Activated T-helper 17 cell treated with anti-CD3 and anti-CD28 coated beads, Interleukin-2, amount 50 U/mL, for 72 hours (primary cell): ENCODE results near the gene ENO1. TPM values are rescaled to one million over a fixed set of nuclear protein-coding genes. Genes with fewer than 3 reads are reported as not detected.
"Not testable (repeated sequence)": the region's sequence is repeated elsewhere in the genome, so short reads cannot be mapped to it uniquely, and the experiment has no call there.

Source experiments
- ATAC-seq: fragments of 150-1000 bp; cut with Tn5 transposase; replicated peaks from 2 replicates; pipeline ENCODE4 v1.10.0; 2021; ENCODE audit warnings: mild to moderate bottlenecking, moderate library complexity
- H3K27ac Mint-ChIP-seq: one replicate; pipeline ENCODE4 v1.8.0; 2022; ENCODE audit warnings: mixed read lengths
- H3K27me3 Mint-ChIP-seq: one replicate; pipeline ENCODE4 v1.8.0; 2022; ENCODE audit warnings: mixed read lengths
- H3K36me3 Mint-ChIP-seq: one replicate; pipeline ENCODE4 v1.8.0; 2022; ENCODE audit warnings: low read depth, mild to moderate bottlenecking, mixed read lengths
- H3K4me1 Mint-ChIP-seq: one replicate; pipeline ENCODE4 v1.8.0; 2022; ENCODE audit warnings: mixed read lengths
- H3K4me3 Mint-ChIP-seq: one replicate; pipeline ENCODE4 v1.8.0; 2022; ENCODE audit warnings: mild to moderate bottlenecking, mixed read lengths
- H3K9me3 Mint-ChIP-seq: one replicate; pipeline ENCODE4 v1.8.0; 2022; ENCODE audit warnings: mixed read lengths
- total RNA-seq, 2 donors: library from RNA; stranded (reverse); gene quantifications; one replicate each; pipeline ENCODE4 v1.2.3, GENCODE V29; 2022

Gene ENO1
- total RNA-seq, 2 donors from 2014 or later: 3,460 to 3,623 TPM

DNA sequence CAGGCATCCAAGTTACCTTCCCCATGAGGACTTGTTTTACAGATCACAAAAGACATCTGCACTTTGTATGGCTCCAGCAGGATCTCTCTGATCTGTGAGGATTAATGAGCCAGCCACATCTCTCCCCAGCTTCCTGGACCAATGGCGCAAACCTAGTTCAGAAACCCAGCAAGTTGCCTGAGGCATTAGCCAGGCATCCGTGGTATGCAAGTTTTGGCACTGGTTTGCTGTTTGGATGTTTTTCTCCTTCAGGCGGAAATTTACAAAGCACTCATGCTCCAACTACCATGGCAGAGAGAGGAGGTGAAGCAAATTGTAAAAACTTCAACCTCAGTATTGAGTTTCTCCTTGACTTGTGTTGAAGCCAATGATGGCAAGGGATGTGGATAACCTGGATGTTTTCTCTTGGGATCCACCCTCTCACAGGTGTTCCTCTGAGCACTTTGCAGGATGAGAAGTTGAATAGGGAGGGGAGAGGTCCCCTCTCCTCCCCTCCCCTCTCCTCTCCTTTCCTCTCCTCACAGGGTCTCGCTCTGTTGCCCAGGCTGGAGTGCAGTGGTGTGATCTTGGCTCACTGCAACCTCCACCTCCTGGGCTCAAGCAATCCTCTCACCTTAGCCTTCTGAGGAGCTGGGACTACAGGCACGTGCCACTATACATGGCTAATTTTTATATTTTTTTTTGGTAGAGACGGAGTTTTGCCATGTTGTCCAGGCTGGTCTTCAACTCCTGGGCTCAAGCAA, 25.6 kb upstream of the ENO1 start:
- no peaks in the 10 kb centered on the region for H3K27me3 Mint-ChIP-seq
- ATAC-seq: no peak
- no peaks in the 10 kb centered on the region for H3K9me3 Mint-ChIP-seq
- H3K4me3 Mint-ChIP-seq: no peak overlapping the region
- peak overlapping the region; percentile 35 for H3K27ac Mint-ChIP-seq
- H3K4me1 Mint-ChIP-seq: peaks cover 23% of the 10 kb centered on the region
- peaks cover 16% of the 10 kb centered on the region for H3K36me3 Mint-ChIP-seq

DNA sequence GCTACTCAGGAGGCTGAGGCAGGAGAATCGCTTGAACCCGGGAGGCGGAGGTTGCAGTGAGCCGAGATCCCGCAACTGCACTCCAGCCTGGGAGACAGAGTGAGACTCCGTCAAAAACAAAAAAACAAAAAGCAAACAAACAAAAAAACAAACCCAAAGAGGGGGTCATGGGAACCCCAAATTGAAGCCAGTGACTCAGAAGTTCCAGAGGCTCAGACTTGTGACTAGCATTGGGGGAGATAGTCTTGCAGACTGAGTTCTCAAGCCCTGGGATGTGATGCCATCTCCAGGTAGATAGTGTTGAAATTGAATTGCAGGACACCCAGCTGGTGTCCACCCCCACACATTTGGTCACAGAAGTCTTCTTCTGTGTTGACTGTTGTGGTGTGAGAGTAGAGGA, 24.9 kb upstream of the ENO1 start:
- H3K4me3 Mint-ChIP-seq: no peak overlapping the region
- H3K27ac Mint-ChIP-seq: peak overlapping the region; percentile 35
- peaks cover 27% of the 10 kb centered on the region for H3K4me1 Mint-ChIP-seq
- no peaks in the 10 kb centered on the region for H3K9me3 Mint-ChIP-seq
- H3K27me3 Mint-ChIP-seq: no peaks in the 10 kb centered on the region
- ATAC-seq: peak; percentile 8
- H3K36me3 Mint-ChIP-seq: peaks cover 16% of the 10 kb centered on the region

DNA sequence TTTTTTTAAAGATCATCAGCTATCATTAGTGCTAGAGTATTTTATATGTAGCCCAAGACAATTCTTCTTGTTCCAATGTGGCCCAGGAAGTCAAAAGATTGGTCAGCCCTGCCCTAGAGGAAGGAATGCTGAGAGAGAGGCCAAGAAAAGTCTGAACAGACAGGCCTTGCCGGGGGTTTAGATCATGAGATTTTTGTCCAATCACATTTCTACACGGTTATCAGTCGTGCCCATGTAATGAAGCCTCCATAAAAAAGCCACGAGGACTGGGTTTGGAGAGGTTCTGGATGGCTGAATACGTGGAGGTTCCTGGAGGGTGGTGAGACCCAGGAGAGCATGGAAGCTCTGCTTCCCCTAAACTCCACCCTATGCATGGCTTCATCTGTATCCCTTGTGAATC, 24.3 kb upstream of the ENO1 start:
- peak overlapping the region; percentile 88 for H3K4me3 Mint-ChIP-seq
- H3K4me1 Mint-ChIP-seq: peaks cover 29% of the 10 kb centered on the region
- peak overlapping the region; percentile 35 for H3K27ac Mint-ChIP-seq
- H3K27me3 Mint-ChIP-seq: no peaks in the 10 kb centered on the region
- no peaks in the 10 kb centered on the region for H3K9me3 Mint-ChIP-seq
- peaks cover 16% of the 10 kb centered on the region for H3K36me3 Mint-ChIP-seq
- no peak for ATAC-seq

DNA sequence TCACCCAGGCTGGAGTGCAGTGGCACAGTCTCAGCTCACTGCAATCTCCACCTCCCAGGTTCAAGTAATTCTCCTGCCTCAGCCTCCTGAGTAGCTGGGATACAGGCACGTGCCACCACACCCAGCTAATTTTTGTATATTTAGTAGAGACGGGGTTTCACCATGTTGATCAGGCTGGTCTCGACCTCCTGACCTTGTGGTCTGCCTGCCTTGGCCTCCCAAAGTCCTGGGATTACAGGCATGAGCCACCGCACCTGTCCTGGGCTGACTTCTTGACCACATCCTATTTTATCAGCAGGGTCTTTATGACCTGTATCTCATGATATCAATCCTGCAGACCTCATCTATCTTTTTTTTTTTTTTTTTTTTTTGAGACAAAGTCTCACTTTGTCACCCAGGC, 22.2 kb upstream of the ENO1 start:
- H3K27me3 Mint-ChIP-seq, H3K9me3 Mint-ChIP-seq: not testable (repeated sequence)
- Mint-ChIP-seq H3K27ac (peak overlapping the region; percentile 98), H3K4me3 (peak overlapping the region; percentile 88), H3K4me1 (peaks cover 25% of the 10 kb centered on the region), H3K36me3 (peaks cover 16% of the 10 kb centered on the region)
- ATAC-seq: peak; percentile 13

DNA sequence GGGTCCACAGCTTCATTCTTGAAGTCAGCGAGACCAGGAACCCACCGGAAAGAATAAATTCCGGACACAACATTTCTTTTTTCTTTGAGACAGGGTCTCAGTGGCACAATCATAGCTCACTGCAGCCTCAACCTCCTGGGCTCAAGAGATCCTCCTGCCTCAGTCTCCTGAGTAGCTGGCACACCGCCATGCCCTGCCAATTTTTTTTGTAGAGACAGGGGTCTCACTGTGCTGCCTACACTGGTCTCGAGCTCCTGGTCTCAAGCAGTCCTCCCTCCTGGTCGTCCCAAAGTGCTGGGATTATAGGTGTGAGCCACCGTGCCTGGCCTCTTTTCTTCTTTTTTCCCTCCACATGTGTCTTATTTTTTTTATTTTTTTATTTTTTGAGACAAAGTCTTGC, 20.6 kb upstream of the ENO1 start:
- ATAC-seq: no peak
- Mint-ChIP-seq H3K27ac (peak overlapping the region; percentile 98), H3K9me3 (no peaks in the 10 kb centered on the region), H3K27me3 (no peaks in the 10 kb centered on the region), H3K4me3 (peak overlapping the region; percentile 88), H3K36me3 (peaks cover 16% of the 10 kb centered on the region), H3K4me1 (peaks cover 20% of the 10 kb centered on the region)

DNA sequence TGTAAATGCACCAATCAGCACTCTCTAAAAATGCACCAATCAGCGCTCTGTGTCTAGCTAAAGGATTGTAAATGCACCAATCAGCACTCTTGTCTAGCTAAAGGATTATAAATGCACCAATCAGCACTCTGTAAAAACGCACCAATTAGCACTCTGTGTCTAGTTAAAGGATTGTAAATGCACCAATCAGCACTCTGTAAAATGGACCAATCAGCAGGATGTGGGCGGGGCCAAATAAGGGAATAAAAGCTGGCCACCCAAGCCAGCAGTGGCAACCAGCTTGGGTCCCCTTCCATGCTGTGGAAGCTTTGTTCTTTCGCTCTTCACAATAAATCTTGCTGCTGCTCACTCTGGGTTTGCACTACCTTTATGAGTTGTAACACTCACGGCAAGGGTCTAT, 19.9 kb upstream of the ENO1 start:
- Mint-ChIP-seq H3K27ac (peak overlapping the region; percentile 98), H3K4me1 (peaks cover 16% of the 10 kb centered on the region), H3K4me3 (peak overlapping the region; percentile 88), H3K36me3 (peaks cover 16% of the 10 kb centered on the region)
- not testable (repeated sequence) for ATAC-seq, H3K9me3 Mint-ChIP-seq, H3K27me3 Mint-ChIP-seq

DNA sequence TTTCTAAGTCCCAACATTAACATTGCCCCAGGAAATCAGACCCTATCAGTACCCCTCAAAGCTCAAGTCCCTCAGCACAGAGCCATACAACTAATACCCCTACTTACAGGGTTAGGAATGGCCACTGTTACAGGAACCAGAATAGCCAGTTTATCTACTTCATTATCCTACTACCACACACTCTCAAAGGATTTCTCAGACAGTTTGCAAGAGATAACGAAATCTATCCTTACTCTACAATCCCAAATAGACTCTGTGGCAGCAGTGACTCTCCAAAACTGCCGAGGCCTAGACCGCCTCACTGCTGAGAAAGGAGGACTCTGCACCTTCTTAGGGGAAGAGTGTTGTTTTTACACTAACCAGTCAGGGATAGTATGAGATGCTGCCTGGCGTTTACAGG, 19.0 kb upstream of the ENO1 start:
- peaks cover 14% of the 10 kb centered on the region for H3K4me1 Mint-ChIP-seq
- H3K4me3 Mint-ChIP-seq, ATAC-seq, H3K27ac Mint-ChIP-seq, H3K27me3 Mint-ChIP-seq, H3K9me3 Mint-ChIP-seq: not testable (repeated sequence)
- peaks cover 16% of the 10 kb centered on the region for H3K36me3 Mint-ChIP-seq

DNA sequence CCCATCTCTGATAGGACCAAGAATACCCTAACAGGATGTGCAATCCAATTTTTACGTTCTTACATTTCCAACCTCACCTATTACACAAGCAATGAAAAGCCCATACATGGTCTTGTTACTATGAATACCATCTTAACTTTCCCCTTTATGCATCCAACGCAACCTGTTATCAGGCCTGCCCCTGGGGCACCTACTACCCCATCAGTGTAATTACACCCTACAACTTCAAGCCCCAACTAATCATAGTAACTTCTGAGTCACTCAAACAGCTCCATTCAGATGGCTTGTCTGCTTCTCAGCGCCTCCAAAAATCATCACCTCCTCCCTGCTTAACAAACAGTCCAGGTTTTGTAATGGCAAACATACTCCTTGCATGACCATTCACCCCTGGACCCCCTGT, 18.3 kb upstream of the ENO1 start:
- peaks cover 15% of the 10 kb centered on the region for H3K36me3 Mint-ChIP-seq
- H3K27ac Mint-ChIP-seq, H3K4me3 Mint-ChIP-seq, H3K27me3 Mint-ChIP-seq, ATAC-seq, H3K9me3 Mint-ChIP-seq: not testable (repeated sequence)
- H3K4me1 Mint-ChIP-seq: peaks cover 14% of the 10 kb centered on the region

DNA sequence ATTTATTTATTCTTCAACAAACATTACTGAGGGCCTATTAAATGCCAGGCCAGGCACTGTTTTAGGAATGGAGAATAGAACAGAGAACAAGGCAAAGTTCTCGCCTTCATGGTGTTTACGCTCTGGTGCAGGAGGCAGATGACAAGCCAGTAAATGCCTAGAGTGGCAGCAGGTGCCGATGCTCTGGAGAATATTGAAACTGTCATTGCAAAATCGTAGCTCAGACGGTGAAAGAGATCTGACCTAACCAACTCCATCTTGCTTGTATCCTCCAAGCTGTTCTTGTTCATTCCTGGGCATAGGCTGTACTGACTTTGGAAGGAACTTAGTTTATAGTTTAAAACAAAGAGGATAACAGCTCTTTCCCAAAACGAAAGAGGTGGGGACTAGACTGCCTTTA, 13.5 kb upstream of the ENO1 start:
- ATAC-seq: no peak
- no peaks in the 10 kb centered on the region for H3K4me1 Mint-ChIP-seq
- H3K4me3 Mint-ChIP-seq: no peak overlapping the region
- no peaks in the 10 kb centered on the region for H3K36me3 Mint-ChIP-seq
- no peaks in the 10 kb centered on the region for H3K9me3 Mint-ChIP-seq
- no peak overlapping the region for H3K27ac Mint-ChIP-seq
- H3K27me3 Mint-ChIP-seq: no peaks in the 10 kb centered on the region

DNA sequence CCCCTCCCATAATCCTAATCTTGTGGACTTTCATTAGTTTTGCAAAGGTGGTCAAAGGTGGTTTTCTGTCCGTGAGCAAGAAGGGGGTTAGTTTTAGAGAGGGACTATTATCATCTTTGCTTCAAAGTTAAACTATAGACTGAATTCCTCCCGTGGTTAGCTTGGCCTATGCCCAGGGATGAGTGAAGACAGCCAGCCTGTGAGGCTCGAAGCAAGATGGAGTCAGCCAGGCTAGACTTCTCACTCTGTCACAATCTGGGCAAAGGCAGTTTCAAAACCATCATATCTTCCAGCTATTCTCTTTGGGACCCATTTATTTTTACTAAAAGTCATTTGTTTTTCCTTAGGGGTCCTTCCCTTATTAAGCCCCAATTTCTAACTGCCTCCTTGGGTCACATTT, 12.9 kb upstream of the ENO1 start:
- H3K36me3 Mint-ChIP-seq: no peaks in the 10 kb centered on the region

DNA sequence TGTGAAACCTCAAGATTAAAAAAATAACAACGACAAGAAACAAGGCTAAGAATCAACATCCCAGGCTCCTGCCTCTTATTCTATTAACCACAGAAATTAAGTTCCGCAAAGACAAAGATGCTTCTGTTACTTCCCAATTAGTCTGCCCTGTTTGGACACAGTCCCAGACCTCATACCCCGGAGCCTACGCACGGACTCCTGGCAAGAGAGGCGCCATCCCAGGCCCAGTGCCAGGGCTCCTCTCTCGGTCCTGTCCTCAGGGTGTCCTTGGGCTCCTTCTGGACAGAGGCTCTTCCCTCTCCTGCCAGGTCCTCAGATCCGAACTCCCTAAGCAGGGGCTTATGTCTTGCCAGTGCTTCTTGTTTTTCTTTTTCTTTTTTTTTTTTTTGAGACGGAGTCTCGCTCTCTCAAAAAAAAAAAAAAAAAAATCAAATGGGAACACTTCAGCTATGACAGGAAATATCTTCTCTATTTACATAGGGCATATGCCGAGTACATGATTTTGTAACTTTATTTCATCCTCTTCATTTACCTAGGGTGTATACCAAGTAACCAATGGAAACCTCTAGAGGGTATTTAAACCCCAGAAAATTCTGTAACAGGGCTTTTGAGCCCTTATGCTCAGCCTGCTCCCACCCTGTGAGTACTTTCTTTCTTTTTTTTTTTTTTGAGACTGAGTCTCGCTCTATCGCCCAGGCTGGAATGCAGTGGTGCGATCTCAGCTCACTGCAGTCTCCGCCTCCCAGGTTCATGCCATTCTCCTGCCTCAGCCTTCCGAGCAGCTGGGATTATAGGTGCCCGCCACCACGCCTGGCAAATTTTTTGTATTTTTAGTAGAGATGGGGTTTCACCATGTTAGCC, 11.7 kb upstream of the ENO1 start:
- no peaks in the 10 kb centered on the region for H3K9me3 Mint-ChIP-seq
- no peaks in the 10 kb centered on the region for H3K27me3 Mint-ChIP-seq
- no peaks in the 10 kb centered on the region for H3K36me3 Mint-ChIP-seq
- H3K4me3 Mint-ChIP-seq: no peak overlapping the region
- H3K4me1 Mint-ChIP-seq: no peaks in the 10 kb centered on the region
- no peak for ATAC-seq
- no peak overlapping the region for H3K27ac Mint-ChIP-seq

More for the DNA sequence above, 12.9 kb upstream of the ENO1 start:
- Mint-ChIP-seq H3K4me1 (no peaks in the 10 kb centered on the region), H3K27ac (no peak overlapping the region), H3K9me3 (no peaks in the 10 kb centered on the region), H3K4me3 (no peak overlapping the region), H3K27me3 (no peaks in the 10 kb centered on the region)
- ATAC-seq: no peak

DNA sequence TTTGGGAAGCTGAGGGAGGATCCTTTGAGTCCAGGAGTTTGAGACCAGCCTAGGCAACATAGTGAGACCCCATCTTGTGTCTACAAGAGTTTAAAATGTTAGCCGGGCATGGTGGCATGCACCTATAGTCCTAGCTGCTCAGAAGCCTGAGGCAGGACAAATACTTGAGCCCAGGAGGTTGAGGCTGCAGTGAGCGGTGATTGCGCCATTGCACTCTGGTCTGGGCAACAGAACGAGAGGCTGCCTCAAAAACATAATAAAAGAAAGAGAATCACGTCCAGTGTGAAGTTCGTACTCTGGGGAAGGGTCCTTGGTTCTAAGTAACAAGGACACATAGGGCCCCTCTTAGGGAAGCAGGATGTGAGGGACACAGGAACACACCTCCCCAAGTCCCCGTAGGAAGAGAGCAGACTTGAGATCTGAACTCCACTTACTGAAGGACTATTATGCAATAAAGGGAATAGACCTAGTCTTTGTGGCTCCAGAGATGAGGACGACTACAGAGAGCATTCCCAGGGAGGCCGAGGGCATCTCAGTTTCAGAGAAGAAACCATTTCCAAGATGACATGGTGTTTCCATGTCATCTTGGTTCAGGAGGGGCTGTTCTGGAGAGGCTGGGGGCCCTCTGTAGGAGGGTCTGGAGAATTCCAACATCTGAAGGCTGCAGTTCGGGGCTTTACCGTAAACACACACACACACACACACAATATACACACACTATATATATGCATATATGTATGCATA, 10.8 kb upstream of the ENO1 start:
- H3K4me3 Mint-ChIP-seq: no peak overlapping the region
- ATAC-seq: no peak
- H3K9me3 Mint-ChIP-seq: no peaks in the 10 kb centered on the region
- no peaks in the 10 kb centered on the region for H3K27me3 Mint-ChIP-seq
- no peaks in the 10 kb centered on the region for H3K36me3 Mint-ChIP-seq
- no peak overlapping the region for H3K27ac Mint-ChIP-seq
- no peaks in the 10 kb centered on the region for H3K4me1 Mint-ChIP-seq

DNA sequence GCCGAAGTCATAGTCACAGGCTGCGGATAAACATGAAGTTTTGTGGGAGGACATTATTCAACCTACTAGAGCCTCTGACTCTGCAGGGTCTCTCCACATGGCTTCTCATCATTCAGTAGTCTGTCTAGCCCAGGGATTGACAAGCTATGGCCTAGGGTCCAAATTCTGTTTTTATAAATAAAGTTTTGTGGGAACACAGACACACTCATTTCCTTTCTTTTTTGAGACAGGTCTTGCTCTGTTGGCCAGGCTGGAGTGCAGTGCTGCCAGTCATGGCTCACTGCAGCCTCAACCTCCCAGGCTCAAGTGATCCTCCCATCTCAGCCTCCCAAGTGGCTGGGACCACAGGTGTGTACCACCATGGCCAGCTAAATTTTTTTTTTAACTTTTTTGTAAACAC, 8.1 kb upstream of the ENO1 start:
- Mint-ChIP-seq H3K27me3 (no peaks in the 10 kb centered on the region), H3K36me3 (no peaks in the 10 kb centered on the region), H3K4me1 (no peaks in the 10 kb centered on the region), H3K27ac (peak overlapping the region; percentile 68), H3K9me3 (no peaks in the 10 kb centered on the region), H3K4me3 (no peak overlapping the region)
- ATAC-seq: no peak

DNA sequence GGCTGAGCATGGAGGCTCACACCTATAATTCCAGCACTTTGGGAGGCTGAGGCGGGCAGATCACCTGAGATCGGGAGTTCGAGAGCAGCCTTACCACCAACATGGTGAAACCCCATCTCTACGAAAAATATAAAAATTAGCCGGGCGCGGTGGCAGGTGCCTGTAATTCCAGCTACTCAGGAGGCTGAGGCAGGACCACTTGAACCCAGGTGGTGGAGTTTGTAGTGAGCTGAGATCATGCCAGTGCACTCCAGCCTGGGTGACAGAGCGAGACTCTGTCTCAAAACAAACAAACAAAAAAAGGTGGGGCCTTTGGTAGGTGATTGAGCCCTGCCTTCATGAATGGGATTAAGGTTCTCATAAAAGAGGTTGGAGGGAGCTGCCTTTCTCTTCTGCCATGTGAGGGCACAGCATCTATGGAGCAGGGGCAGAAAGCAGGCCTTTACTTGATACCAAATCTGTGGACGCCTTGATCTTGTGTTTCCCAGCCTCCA, 7.6 kb upstream of the ENO1 start:
- not testable (repeated sequence) for H3K4me1 Mint-ChIP-seq, H3K9me3 Mint-ChIP-seq, H3K36me3 Mint-ChIP-seq, H3K27me3 Mint-ChIP-seq, H3K4me3 Mint-ChIP-seq, ATAC-seq
- peak overlapping the region; percentile 68 for H3K27ac Mint-ChIP-seq
